Activated naive CD4-positive, alpha-beta T cell treated with anti-CD3 and anti-CD28 coated beads, Interleukin-2, amount 50 U/mL, for 72 hours (primary cell): ENCODE measurements around the gene PLCB2. TPM values are rescaled to one million over a fixed set of nuclear protein-coding genes. Genes with fewer than 3 reads are reported as not detected.

Experiments used
- ATAC-seq, 2 donors: fragments of 150-1000 bp; cut with Tn5 transposase; 2 replicates each; pipeline ENCODE4 v1.10.0; 2021; ENCODE audit warnings: mild to moderate bottlenecking in 2 of 2, moderate library complexity in 2 of 2
- DNase-seq, 2 donors: peaks; one replicate each; pipeline ENCODE4 v3.0.0; 2021 to 2022; ENCODE audit warnings: low spot score in 2 of 2
- H3K27ac Mint-ChIP-seq, 2 donors: one replicate each; pipeline ENCODE4 v1.8.0; 2022; ENCODE audit warnings: mild to moderate bottlenecking in 2 of 2, mixed read lengths in 2 of 2
- H3K36me3 Mint-ChIP-seq, 2 donors: one replicate each; pipeline ENCODE4 v1.8.0; 2022; ENCODE audit warnings: mixed read lengths in 2 of 2
- H3K9me3 Mint-ChIP-seq, 2 donors: one replicate each; pipeline ENCODE4 v1.8.0; 2022; ENCODE audit warnings: mixed read lengths in 2 of 2
- total RNA-seq, 2 donors: library from RNA; stranded (reverse); gene quantifications; one replicate each; pipeline ENCODE4 v1.2.3, GENCODE V29; 2022

PLCB2 gene
- total RNA-seq, 2 donors from 2014 or later = 63.5 to 91.5 TPM

- DNase-seq (peak in 1 of 2 donors; percentile 13), ATAC-seq (no peak)
- Mint-ChIP-seq H3K36me3 (no peaks in the 10 kb centered on the region), H3K9me3 (no peaks in the 10 kb centered on the region), H3K27ac (peak overlapping the region; percentile 24 to 30)
These were observed 61.9 kb downstream of the PLCB2 start for GRCh38 chr15:40245666-40246450.

- DNase-seq (no peak), ATAC-seq (no peak)
- Mint-ChIP-seq H3K9me3 (no peaks in the 10 kb centered on the region), H3K36me3 (no peaks in the 10 kb centered on the region), H3K27ac (no peak overlapping the region)
These were observed 62.7 kb downstream of the PLCB2 start for GRCh38 chr15:40244961-40245523.

GRCh38 chr15:40243126-40243810, 64.5 kb downstream of the PLCB2 start:
- DNase-seq = no peak
- Mint-ChIP-seq H3K9me3 (no peaks in the 10 kb centered on the region), H3K36me3 (peaks cover 0 to under 1% of the 10 kb centered on the region in 2 donors), H3K27ac (peak overlapping the region in 1 of 2 donors; percentile 29)
- no peak for ATAC-seq

GRCh38 chr15:40242601-40243000, 65.1 kb downstream of the PLCB2 start:
- peaks cover 0 to 5% of the 10 kb centered on the region in 2 donors for H3K36me3 Mint-ChIP-seq
- no peak for ATAC-seq
- DNase-seq = no peak
- no peaks in the 10 kb centered on the region for H3K9me3 Mint-ChIP-seq
- H3K27ac Mint-ChIP-seq = peak overlapping the region in 1 of 2 donors; percentile 29

- Mint-ChIP-seq H3K36me3 (peaks cover 0 to 5% of the 10 kb centered on the region in 2 donors), H3K27ac (no peak overlapping the region), H3K9me3 (no peaks in the 10 kb centered on the region)
- no peak for DNase-seq
- no peak for ATAC-seq
These were observed 65.5 kb downstream of the PLCB2 start for GRCh38 chr15:40242213-40242599.

GRCh38 chr15:40241269-40242212, 66.2 kb downstream of the PLCB2 start:
- no peak overlapping the region for H3K27ac Mint-ChIP-seq
- no peaks in the 10 kb centered on the region for H3K9me3 Mint-ChIP-seq
- DNase-seq = no peak
- ATAC-seq = no peak
- peaks cover 0 to 5% of the 10 kb centered on the region in 2 donors for H3K36me3 Mint-ChIP-seq

GRCh38 chr15:40240619-40241221, 67.0 kb downstream of the PLCB2 start:
- H3K9me3 Mint-ChIP-seq = no peaks in the 10 kb centered on the region
- no peak overlapping the region for H3K27ac Mint-ChIP-seq
- no peak for DNase-seq
- peaks cover 0 to 5% of the 10 kb centered on the region in 2 donors for H3K36me3 Mint-ChIP-seq
- no peak for ATAC-seq

GRCh38 chr15:40239693-40240618, 67.8 kb downstream of the PLCB2 start:
- no peak overlapping the region for H3K27ac Mint-ChIP-seq
- no peaks in the 10 kb centered on the region for H3K9me3 Mint-ChIP-seq
- ATAC-seq = no peak

GRCh38 chr15:40239404-40239692, 68.4 kb downstream of the PLCB2 start:
- peaks cover 0 to 5% of the 10 kb centered on the region in 2 donors for H3K36me3 Mint-ChIP-seq
- ATAC-seq (no peak), DNase-seq (no peak)
- H3K9me3 Mint-ChIP-seq = no peaks in the 10 kb centered on the region
- H3K27ac Mint-ChIP-seq = no peak overlapping the region

More at GRCh38 chr15:40239693-40240618, 67.8 kb downstream of the PLCB2 start:
- DNase-seq = no peak
- H3K36me3 Mint-ChIP-seq = peaks cover 0 to 5% of the 10 kb centered on the region in 2 donors

- peaks cover 0 to 5% of the 10 kb centered on the region in 2 donors for H3K36me3 Mint-ChIP-seq
- peak within 1 kb of the TSS in 1 of 2 donors; percentile 13 for H3K27ac Mint-ChIP-seq
- DNase-seq = peak in 1 of 2 donors; percentile 42
- ATAC-seq = peak; percentile 76 to 90
- H3K9me3 Mint-ChIP-seq = no peaks in the 10 kb centered on the region
These were observed 69.0 kb downstream of the PLCB2 start, which contains the start of gene PAK6 for GRCh38 chr15:40238532-40239403. Gene PAK6 (plus strand): TSS chr15:40239063. CDS start chr15:40264786, 25,723 bp downstream.

Other genes starting within 250 kb of the PLCB2 start
- 10 to 100 TPM; 10.8 to 11.6 TPM for gene BMF, start 199.1 kb downstream of the PLCB2 start, total RNA-seq
- 100 to 1,000 TPM in 1 of 2 donors, 10 to 100 TPM in 1; 98.9 to 141 TPM for gene BUB1B, start 146.9 kb downstream of the PLCB2 start, total RNA-seq
- gene PAK6, start 68.9 kb downstream of the PLCB2 start, total RNA-seq = under 1 TPM; 0.29 to 0.30 TPM
- not detected for gene ANKRD63, start 24.9 kb downstream of the PLCB2 start, total RNA-seq
- gene INAFM2, start 15.8 kb upstream of the PLCB2 start, total RNA-seq = 10 to 100 TPM in 1 of 2 donors, 1 to 10 TPM in 1; 5.8 to 14.2 TPM
- 1 to 10 TPM; 1.6 to 2.8 TPM for gene CCDC9B, start 33.0 kb upstream of the PLCB2 start, total RNA-seq
- not detected for gene PHGR1, start 43.1 kb upstream of the PLCB2 start, total RNA-seq
- under 1 TPM; 0.06 to 0.50 TPM for gene DISP2, start 50.3 kb upstream of the PLCB2 start, total RNA-seq
- gene KNSTRN, start 74.8 kb upstream of the PLCB2 start, total RNA-seq = 10 to 100 TPM; 48.6 to 96.4 TPM
- 10 to 100 TPM; 45.2 to 66.9 TPM for gene IVD, start 97.9 kb upstream of the PLCB2 start, total RNA-seq
- gene BAHD1, start 133.0 kb upstream of the PLCB2 start, total RNA-seq = 10 to 100 TPM; 14.6 to 15.1 TPM
- gene CHST14, start 163.0 kb upstream of the PLCB2 start, total RNA-seq = 1 to 10 TPM; 1.6 to 6.7 TPM